ENCODE measurements around the gene LGALS7B.
A peak's percentile ranks its signal among the peaks of the same experiment; 100 is the strongest.
"Not testable (repeated sequence)": the region's sequence is repeated elsewhere in the genome, so short reads cannot be mapped to it uniquely, and the experiment has no call there.

The LGALS7B gene

GRCh38 chr19:38788478-38789243 lies at the start of gene LGALS7B:
Gene LGALS7B, plus strand, starts transcription at chr19:38789200. Its CDS starts 27 bp downstream, at chr19:38789227.
- DNase-seq, result no peak

DNA sequence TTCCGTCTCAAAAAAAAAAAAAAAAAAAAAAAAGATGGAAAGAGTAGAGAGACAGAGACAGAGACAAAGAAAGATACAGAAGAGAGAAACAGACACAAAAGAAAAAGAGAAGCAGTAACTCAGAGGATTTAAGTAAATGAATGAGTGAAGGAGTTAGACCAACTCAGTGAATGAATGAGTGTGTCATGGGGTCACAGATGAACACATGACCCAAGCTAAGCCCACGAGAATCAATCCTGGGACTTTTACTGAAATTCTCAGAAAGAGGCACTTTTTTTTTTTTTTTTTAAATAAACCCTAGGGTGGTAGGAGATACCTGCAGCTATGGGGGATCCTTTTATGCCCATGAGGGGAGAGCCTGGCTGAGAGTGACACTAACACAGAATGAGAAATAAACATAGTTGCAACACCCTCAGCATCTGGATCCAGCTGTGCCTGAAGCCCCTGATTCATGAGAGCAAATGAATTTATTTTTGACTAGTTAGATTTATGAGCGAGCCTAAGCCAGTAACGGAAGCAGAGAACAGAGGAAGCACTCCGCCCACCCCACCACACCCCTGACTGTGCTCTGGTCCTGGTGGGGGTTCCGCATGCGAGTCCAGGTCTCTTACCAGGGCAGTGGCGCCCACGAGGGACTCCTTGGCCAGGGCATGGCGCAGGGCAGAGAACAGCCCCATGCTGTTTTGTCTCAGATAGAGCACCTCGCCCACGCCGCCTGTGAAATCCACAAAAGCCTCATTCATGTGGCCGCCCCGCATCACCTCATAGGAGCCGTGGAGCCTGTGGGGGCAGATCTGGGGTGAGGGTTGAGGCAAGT lies 49.4 kb upstream of the LGALS7B start:
- peak; percentile 41 to 83 for DNase-seq

DNA sequence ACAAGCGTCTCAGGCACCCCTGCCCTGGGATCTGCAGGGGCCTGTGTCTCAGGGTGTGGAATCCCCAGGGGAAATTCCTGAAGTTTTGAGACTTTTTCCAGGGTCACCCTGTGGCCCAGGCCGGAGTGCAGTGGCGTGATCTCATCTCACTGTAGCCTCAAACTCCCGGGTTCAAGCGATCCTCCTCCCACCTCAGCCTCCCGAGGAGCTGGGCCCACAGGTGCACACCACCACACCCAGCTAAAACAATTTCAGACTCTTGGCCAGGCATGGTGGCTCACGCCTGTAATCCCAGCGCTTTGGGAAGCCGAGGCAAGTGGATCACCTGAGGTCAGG lies 48.8 kb upstream of the LGALS7B start:
- DNase-seq, result no peak

DNA sequence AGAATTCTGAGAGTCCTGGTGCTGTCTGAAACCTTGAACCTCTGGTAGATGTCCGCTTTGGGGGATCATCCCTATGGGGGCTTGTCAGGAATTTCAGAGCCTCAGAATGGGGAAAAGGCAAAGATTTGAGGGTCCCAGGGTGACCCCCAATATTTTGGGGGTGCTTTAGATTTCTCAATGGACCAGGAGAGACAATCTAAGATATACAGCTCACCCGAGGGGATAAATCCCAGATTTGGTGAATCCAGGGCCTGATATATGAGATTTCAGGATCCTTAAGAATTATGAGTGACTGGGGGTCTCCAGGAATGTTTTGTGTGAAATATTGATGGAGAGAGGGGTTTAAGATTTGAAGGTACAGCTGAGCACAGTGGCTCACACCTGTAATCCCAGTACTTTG lies 48.1 kb upstream of the LGALS7B start:
- no peak for DNase-seq

- DNase-seq, result no peak
Observed at GRCh38 chr19:38741670-38742069, 47.3 kb upstream of the LGALS7B start.

GRCh38 chr19:38742296-38742695 lies 46.7 kb upstream of the LGALS7B start:
- no peak for DNase-seq

- DNase-seq, result no peak
Observed at GRCh38 chr19:38742906-38743305, 46.1 kb upstream of the LGALS7B start.

- no peak for DNase-seq
Observed at GRCh38 chr19:38743394-38744297, 45.4 kb upstream of the LGALS7B start.

DNA sequence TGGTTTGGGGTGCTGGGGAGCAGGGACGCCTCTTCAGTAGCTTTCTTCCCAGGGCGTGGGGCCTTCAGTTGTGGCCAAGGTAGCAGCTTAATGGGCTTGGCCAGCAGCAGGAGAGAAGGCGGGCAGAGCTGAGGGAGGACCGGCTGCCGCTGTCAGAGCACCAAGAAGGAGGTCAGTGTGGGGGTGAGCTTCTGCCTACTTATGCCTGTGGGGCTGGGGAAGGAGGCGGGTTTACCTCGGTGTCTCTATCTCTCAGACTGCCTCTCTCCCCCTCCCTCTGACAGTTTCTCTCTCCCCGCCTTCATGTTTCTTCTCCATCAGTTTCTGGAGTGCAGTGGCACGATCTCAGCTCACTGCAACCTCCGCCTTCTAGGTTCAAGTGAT lies 44.7 kb upstream of the LGALS7B start, which contains the start of gene CAPN12:
Gene CAPN12, minus strand, starts transcription at position 177 of the 384 bp plus-strand sequence. CDS start 309 bp downstream, outside the sequence.
- DNase-seq, result no peak

DNA sequence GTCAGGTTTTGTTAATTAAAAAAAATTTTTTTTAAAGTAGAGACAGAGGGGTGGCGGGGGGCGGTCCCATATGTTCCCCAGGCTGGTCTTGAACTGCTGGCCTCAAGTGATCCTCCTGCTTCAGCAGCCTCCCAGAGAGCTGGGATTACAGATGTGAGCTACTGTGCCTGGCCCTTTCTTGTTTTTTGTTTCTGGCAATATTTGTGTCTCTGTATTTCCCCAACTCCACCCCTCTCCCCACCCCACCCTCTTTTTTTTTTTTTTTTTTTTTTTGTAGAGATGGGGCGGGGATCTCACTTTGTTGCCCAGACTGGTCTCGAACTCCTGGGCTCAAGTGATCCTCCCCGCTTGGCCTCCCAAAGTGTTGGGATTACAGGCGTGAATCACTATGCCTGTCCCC lies 44.1 kb upstream of the LGALS7B start:
- DNase-seq, result no peak

- no peak for DNase-seq
Observed at GRCh38 chr19:38745316-38745715, 43.7 kb upstream of the LGALS7B start.

- not testable (repeated sequence) for DNase-seq
Observed at GRCh38 chr19:38753783-38754182, 35.2 kb upstream of the LGALS7B start.

DNA sequence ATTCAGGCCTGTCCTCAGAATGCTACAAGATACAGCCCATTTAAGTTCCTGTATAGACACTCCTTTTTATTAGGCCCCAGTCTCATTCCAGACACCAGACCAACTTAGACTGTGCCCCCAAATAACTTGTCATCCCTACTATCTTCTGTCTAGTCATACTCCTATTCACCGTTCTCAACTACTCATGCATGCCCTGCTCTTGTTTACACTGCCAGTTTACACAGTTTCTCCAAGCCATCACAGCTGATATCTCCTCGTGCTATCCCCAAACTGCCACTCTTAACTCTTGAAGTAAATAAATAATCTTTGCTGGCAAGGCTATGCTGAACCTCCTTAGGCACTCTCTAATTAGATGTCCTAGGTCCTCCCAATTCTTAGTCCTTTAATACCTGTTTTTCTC lies 34.8 kb upstream of the LGALS7B start:
- DNase-seq, result not testable (repeated sequence)

GRCh38 chr19:38759590-38760003 lies 29.4 kb upstream of the LGALS7B start:
- peak in 1 of 2 donors; percentile 25 for DNase-seq

- DNase-seq, result not testable (repeated sequence)
Observed at GRCh38 chr19:38760805-38761517, 28.0 kb upstream of the LGALS7B start.

DNA sequence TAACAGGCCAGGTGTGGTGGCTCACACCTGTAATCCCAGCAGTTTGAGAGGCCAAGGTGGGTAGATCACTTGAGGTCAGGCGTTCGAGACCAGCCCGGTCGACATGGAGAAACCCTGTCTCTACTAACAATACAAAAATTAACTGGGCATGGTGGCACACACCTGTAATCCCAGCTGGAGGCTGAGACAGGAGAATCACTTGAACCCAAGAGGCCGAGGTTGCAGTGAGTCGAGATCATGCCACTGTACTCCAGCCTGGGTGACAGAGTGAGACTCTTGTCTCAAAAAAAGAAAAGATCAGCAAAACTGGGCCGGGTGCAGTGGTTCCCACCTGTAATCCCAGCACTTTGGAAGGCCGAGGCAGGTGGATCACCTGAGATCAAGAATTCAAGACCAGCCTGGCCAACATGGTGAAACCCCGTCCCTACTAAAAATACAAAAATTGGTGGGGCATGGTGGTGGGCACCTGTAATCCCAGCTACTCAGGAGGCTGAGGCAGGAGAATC lies 27.1 kb upstream of the LGALS7B start:
- not testable (repeated sequence) for DNase-seq

GRCh38 chr19:38763795-38764220 lies 25.2 kb upstream of the LGALS7B start:
- no peak for DNase-seq

DNA sequence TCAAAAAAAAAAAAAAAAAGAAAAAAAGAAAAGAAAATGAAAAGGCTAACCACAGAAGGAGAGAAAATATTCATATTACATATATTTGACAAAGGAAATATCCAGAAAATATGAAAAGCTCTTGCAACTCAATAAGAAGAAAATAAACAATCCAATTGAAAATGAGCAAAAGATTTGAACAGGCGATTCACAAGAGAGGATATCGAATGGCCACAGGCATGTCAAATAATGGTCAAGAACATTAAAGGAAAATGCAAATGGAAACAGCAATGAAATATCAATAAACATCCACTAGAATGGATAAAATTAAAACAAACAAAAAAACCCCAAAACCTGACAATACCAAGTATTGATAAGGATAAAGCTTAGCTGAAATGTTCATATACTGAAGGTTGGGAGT lies 23.8 kb upstream of the LGALS7B start:
- DNase-seq, result no peak

DNA sequence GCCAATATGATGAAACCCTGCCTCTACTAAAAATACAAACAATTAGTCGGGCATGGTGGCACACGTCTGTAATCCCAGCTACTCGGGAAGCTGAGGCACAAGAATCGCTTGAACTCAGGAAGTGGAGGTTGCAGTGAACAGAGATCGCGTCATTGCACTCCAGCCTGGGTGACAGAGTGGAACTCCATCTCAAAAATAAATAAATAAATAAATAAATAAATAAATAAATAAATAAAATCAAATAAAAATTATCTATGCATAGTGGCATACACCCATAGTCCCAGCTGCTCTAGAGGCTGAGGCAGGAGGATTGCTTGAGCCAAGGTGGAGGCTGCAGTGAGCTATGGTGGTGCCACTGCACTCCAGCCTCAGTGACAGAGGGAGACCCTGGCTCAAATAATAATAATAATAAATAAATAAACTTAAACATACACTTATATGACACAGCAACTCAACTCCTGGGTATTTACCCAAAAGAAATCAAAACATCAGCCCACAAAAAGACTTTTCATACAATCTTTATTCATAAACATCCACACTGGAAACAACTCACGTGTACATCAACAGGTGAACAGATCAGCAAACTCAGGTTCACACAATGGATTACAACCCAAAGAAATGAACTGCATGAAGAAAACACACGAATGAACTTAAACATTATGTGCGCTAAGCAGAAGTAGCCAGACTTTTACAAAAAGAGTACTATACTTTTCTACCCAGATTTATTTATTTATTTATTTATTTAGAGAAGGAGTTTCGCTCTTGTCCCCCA lies 22.5 kb upstream of the LGALS7B start:
- no peak for DNase-seq

GRCh38 chr19:38769635-38770211 lies 19.3 kb upstream of the LGALS7B start:
- peak; percentile 77 to 88 for DNase-seq

Measured in inflammatory macrophage treated with lipopolysaccharide for 1 hour (primary cell).